ENCODE data around the gene SPPL2B. TPM values are rescaled to one million over a fixed set of nuclear protein-coding genes. Genes with fewer than 3 reads are reported as not detected.

Gene SPPL2B
- total and polyA plus RNA-seq, 7 experiments from 2014 or later = 11.1 to 150 (median 112) TPM

GRCh38 chr19:2306281-2306806 lies 22.1 kb upstream of the SPPL2B start:
- H3K27ac Mint-ChIP-seq = no peak overlapping the region
- peak overlapping the region in 2 of 10 donors; percentile 10 to 34 for H3K4me3 Mint-ChIP-seq
- intact Hi-C loops (cut with micrococcal nuclease) = no loop called here
- Histone ChIP-seq H3K4me1 (ENCODE audit: control insufficient read depth in 2 of 2, insufficient read depth in 2 of 2, low read length in 2 of 2) (peaks cover 0 to 8% of the 10 kb centered on the region in 2 donors), H3K4me3 (ENCODE audit: low read length) (no peak overlapping the region), H3K27ac (ENCODE audit: low read depth, low read length) (no peak overlapping the region), H3K36me3 (ENCODE audit: control insufficient read depth in 2 of 3, insufficient read depth in 3 of 3, low read length in 3 of 3) (no peaks in the 10 kb centered on the region), H3K27me3 (ENCODE audit: control insufficient read depth in 2 of 2, insufficient read depth in 2 of 2, low read length in 2 of 2) (peaks cover 0 to 9% of the 10 kb centered on the region in 2 donors), H3K9me3 (ENCODE audit: control insufficient read depth in 2 of 3, low read length in 3 of 3) (no peaks in the 10 kb centered on the region)
- H3K9me3 Mint-ChIP-seq = peaks cover 0 to 1% (median 0%) of the 10 kb centered on the region in 11 donors
- ChIA-PET POLR2A (no interaction called here), CTCF (no interaction called here)
- H3K27me3 Mint-ChIP-seq = peaks cover 21 to 77% (median 40%) of the 10 kb centered on the region in 5 donors
- ATAC-seq (no peak), DNase-seq (no peak)
- peaks cover 0 to 6% (median 0%) of the 10 kb centered on the region in 5 donors for H3K36me3 Mint-ChIP-seq
- peaks cover 6 to 25% (median 15%) of the 10 kb centered on the region in 7 donors for H3K4me1 Mint-ChIP-seq

- peaks cover 0 to 1% (median 0%) of the 10 kb centered on the region in 11 donors for H3K9me3 Mint-ChIP-seq
- peaks cover 5 to 25% (median 15%) of the 10 kb centered on the region in 7 donors for H3K4me1 Mint-ChIP-seq
- H3K27me3 Mint-ChIP-seq = peaks cover 21 to 74% (median 40%) of the 10 kb centered on the region in 5 donors
- POLR2A ChIA-PET = no interaction called here
- Histone ChIP-seq H3K4me3 (ENCODE audit: low read length) (no peak overlapping the region), H3K27me3 (ENCODE audit: control insufficient read depth in 2 of 2, insufficient read depth in 2 of 2, low read length in 2 of 2) (peaks cover 0 to 9% of the 10 kb centered on the region in 2 donors), H3K4me1 (ENCODE audit: control insufficient read depth in 2 of 2, insufficient read depth in 2 of 2, low read length in 2 of 2) (peaks cover 0 to 8% of the 10 kb centered on the region in 2 donors), H3K36me3 (ENCODE audit: control insufficient read depth in 2 of 3, insufficient read depth in 3 of 3, low read length in 3 of 3) (no peaks in the 10 kb centered on the region), H3K27ac (ENCODE audit: low read depth, low read length) (no peak overlapping the region), H3K9me3 (ENCODE audit: control insufficient read depth in 2 of 3, low read length in 3 of 3) (no peaks in the 10 kb centered on the region)
- DNase-seq (no peak), ATAC-seq (no peak)
- intact Hi-C loops (cut with micrococcal nuclease) = no loop called here
- H3K4me3 Mint-ChIP-seq = peak overlapping the region in 5 of 10 donors; percentile 10 to 42 (median 18)
- H3K27ac Mint-ChIP-seq = no peak overlapping the region
- CTCF ChIA-PET = no interaction called here
- H3K36me3 Mint-ChIP-seq = peaks cover 0 to 6% (median 0%) of the 10 kb centered on the region in 5 donors
Observed at GRCh38 chr19:2306971-2307370, 21.5 kb upstream of the SPPL2B start.

GRCh38 chr19:2307518-2308012 lies 20.9 kb upstream of the SPPL2B start:
- intact Hi-C loops (cut with micrococcal nuclease) = no loop called here
- Mint-ChIP-seq H3K27ac (no peak overlapping the region), H3K4me3 (peak overlapping the region in 2 of 10 donors; percentile 14 to 34), H3K27me3 (peaks cover 21 to 76% (median 41%) of the 10 kb centered on the region in 5 donors), H3K4me1 (peaks cover 5 to 25% (median 14%) of the 10 kb centered on the region in 7 donors), H3K9me3 (peaks cover 0 to 1% (median 0%) of the 10 kb centered on the region in 11 donors), H3K36me3 (peaks cover 0 to 6% (median 0%) of the 10 kb centered on the region in 5 donors)
- POLR2A ChIA-PET = interaction anchor here (0.7 to 1.3 kb wide), 2 partner anchors 9 to 23 kb away, joined by 3 to 4 read pairs; no protein-coding TSS in a partner anchor
- no peak for ATAC-seq
- Histone ChIP-seq H3K4me3 (ENCODE audit: low read length) (no peak overlapping the region), H3K27me3 (ENCODE audit: control insufficient read depth in 2 of 2, insufficient read depth in 2 of 2, low read length in 2 of 2) (peaks cover 0 to 9% of the 10 kb centered on the region in 2 donors), H3K4me1 (ENCODE audit: control insufficient read depth in 2 of 2, insufficient read depth in 2 of 2, low read length in 2 of 2) (peaks cover 0 to 8% of the 10 kb centered on the region in 2 donors), H3K36me3 (ENCODE audit: control insufficient read depth in 2 of 3, insufficient read depth in 3 of 3, low read length in 3 of 3) (no peaks in the 10 kb centered on the region), H3K9me3 (ENCODE audit: control insufficient read depth in 2 of 3, low read length in 3 of 3) (no peaks in the 10 kb centered on the region), H3K27ac (ENCODE audit: low read depth, low read length) (no peak overlapping the region)
- CTCF ChIA-PET = no interaction called here
- DNase-seq = no peak

GRCh38 chr19:2308114-2308556 lies 20.3 kb upstream of the SPPL2B start, which contains the start of gene LINGO3:
TSS of gene LINGO3 (minus strand) at chr19:2308154. CDS start at chr19:2291776, 16,378 bp downstream.
- no peak within 1 kb of the TSS for H3K27ac ChIP-seq (ENCODE audit: low read depth, low read length)
- Mint-ChIP-seq H3K27ac (peak within 1 kb of the TSS in 2 of 9 donors; percentile 65 to 81), H3K36me3 (peaks cover 0 to 2% (median 0%) of the 10 kb centered on the region in 5 donors), H3K27me3 (peaks cover 24 to 74% (median 43%) of the 10 kb centered on the region in 5 donors), H3K9me3 (peaks cover 0 to 1% (median 0%) of the 10 kb centered on the region in 11 donors), H3K4me3 (peak within 1 kb of the TSS; percentile 43 to 82 (median 68)), H3K4me1 (peaks cover 0 to 19% (median 9%) of the 10 kb centered on the region in 7 donors)
- CTCF ChIA-PET = no interaction called here
- POLR2A ChIA-PET = interaction anchor here (0.7 to 1.3 kb wide), 2 partner anchors 9 to 22 kb away, joined by 3 to 4 read pairs; no protein-coding TSS in a partner anchor
- H3K36me3 ChIP-seq (ENCODE audit: control insufficient read depth in 2 of 3, insufficient read depth in 3 of 3, low read length in 3 of 3) = no peaks in the 10 kb centered on the region
- intact Hi-C loops (cut with micrococcal nuclease) = no loop called here
- no peaks in the 10 kb centered on the region for H3K9me3 ChIP-seq (ENCODE audit: control insufficient read depth in 2 of 3, low read length in 3 of 3)
- H3K4me3 ChIP-seq (ENCODE audit: low read length) = no peak within 1 kb of the TSS
- DNase-seq (no peak), ATAC-seq (peak; percentile 63)
- peaks cover 0 to 9% of the 10 kb centered on the region in 2 donors for H3K27me3 ChIP-seq (ENCODE audit: control insufficient read depth in 2 of 2, insufficient read depth in 2 of 2, low read length in 2 of 2)
- H3K4me1 ChIP-seq (ENCODE audit: control insufficient read depth in 2 of 2, insufficient read depth in 2 of 2, low read length in 2 of 2) = peaks cover 0 to 5% of the 10 kb centered on the region in 2 donors

- Histone ChIP-seq H3K9me3 (ENCODE audit: control insufficient read depth in 2 of 3, low read length in 3 of 3) (peaks cover 0 to 4% (median 2%) of the 10 kb centered on the region in 3 experiments), H3K27me3 (ENCODE audit: control insufficient read depth in 2 of 2, insufficient read depth in 2 of 2, low read length in 2 of 2) (peaks cover 0 to 13% of the 10 kb centered on the region in 2 donors), H3K27ac (ENCODE audit: low read depth, low read length) (no peak overlapping the region), H3K4me3 (ENCODE audit: low read length) (no peak overlapping the region), H3K36me3 (ENCODE audit: control insufficient read depth in 2 of 3, insufficient read depth in 3 of 3, low read length in 3 of 3) (no peaks in the 10 kb centered on the region), H3K4me1 (ENCODE audit: control insufficient read depth in 2 of 2, insufficient read depth in 2 of 2, low read length in 2 of 2) (no peaks in the 10 kb centered on the region)
- Mint-ChIP-seq H3K36me3 (peaks cover under 1 to 5% (median 3%) of the 10 kb centered on the region in 5 donors), H3K27me3 (peaks cover 38 to 67% (median 51%) of the 10 kb centered on the region in 5 donors), H3K4me1 (peaks cover 0 to 9% (median 5%) of the 10 kb centered on the region in 7 donors), H3K9me3 (peaks cover 2 to 12% (median 4%) of the 10 kb centered on the region in 11 donors), H3K27ac (no peak overlapping the region), H3K4me3 (peak overlapping the region in 1 of 10 donors; percentile 22)
- POLR2A ChIA-PET = interaction anchor here (1.5 kb wide), 1 partner anchor 15 kb away, joined by 4 read pairs; no protein-coding TSS in a partner anchor
- CTCF ChIA-PET = no interaction called here
- intact Hi-C loops (cut with micrococcal nuclease) = no loop called here
- no peak for ATAC-seq
- no peak for DNase-seq
Observed at GRCh38 chr19:2309734-2310362, 18.6 kb upstream of the SPPL2B start.

GRCh38 chr19:2311093-2311492 lies 17.4 kb upstream of the SPPL2B start:
- intact Hi-C loops (cut with micrococcal nuclease) = no loop called here
- Histone ChIP-seq H3K4me1 (ENCODE audit: control insufficient read depth in 2 of 2, insufficient read depth in 2 of 2, low read length in 2 of 2) (no peaks in the 10 kb centered on the region), H3K27ac (ENCODE audit: low read depth, low read length) (no peak overlapping the region), H3K9me3 (ENCODE audit: control insufficient read depth in 2 of 3, low read length in 3 of 3) (peaks cover 0 to 13% (median 5%) of the 10 kb centered on the region in 3 experiments), H3K4me3 (ENCODE audit: low read length) (no peak overlapping the region), H3K27me3 (ENCODE audit: control insufficient read depth in 2 of 2, insufficient read depth in 2 of 2, low read length in 2 of 2) (peaks cover 0 to 13% of the 10 kb centered on the region in 2 donors), H3K36me3 (ENCODE audit: control insufficient read depth in 2 of 3, insufficient read depth in 3 of 3, low read length in 3 of 3) (no peaks in the 10 kb centered on the region)
- H3K27me3 Mint-ChIP-seq = peaks cover 42 to 64% (median 51%) of the 10 kb centered on the region in 5 donors
- peaks cover 0 to 11% (median 5%) of the 10 kb centered on the region in 7 donors for H3K4me1 Mint-ChIP-seq
- DNase-seq (no peak), ATAC-seq (no peak)
- no peak overlapping the region for H3K4me3 Mint-ChIP-seq
- no peak overlapping the region for H3K27ac Mint-ChIP-seq
- peaks cover 4 to 12% (median 10%) of the 10 kb centered on the region in 5 donors for H3K36me3 Mint-ChIP-seq
- ChIA-PET POLR2A (no interaction called here), CTCF (interaction anchor here (0.7 kb wide), 1 partner anchor 22 kb away, joined by 3 read pairs; no protein-coding TSS in a partner anchor)
- peaks cover 6 to 25% (median 10%) of the 10 kb centered on the region in 11 donors for H3K9me3 Mint-ChIP-seq

All from naive thymus-derived CD4-positive, alpha-beta T cell (primary cell).